ENCODE results near the gene PAPPA.

PAPPA gene

GRCh38 chr9:116182876-116183275, 29.3 kb downstream of the PAPPA start:
- DNase-seq: no peak

DNA sequence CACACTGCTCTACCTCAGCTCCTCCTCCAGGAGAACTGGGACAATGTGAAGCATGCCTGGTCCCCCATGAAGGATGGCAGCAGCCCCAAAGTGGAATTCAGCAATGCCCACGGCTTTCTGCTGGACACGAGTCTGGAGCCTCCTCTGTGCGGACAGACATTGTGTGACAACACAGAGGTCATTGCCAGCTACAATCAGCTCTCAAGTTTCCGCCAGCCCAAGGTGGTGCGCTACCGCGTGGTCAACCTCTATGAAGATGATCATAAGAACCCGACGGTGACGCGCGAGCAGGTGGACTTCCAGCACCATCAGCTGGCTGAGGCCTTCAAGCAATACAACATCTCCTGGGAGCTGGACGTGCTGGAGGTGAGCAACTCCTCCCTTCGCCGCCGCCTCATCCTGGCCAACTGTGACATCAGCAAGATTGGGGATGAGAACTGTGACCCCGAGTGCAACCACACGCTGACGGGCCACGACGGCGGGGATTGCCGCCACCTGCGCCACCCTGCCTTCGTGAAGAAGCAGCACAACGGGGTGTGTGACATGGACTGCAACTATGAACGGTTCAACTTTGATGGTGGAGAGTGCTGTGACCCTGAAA, 34.1 kb downstream of the PAPPA start:
- no peak for DNase-seq

DNA sequence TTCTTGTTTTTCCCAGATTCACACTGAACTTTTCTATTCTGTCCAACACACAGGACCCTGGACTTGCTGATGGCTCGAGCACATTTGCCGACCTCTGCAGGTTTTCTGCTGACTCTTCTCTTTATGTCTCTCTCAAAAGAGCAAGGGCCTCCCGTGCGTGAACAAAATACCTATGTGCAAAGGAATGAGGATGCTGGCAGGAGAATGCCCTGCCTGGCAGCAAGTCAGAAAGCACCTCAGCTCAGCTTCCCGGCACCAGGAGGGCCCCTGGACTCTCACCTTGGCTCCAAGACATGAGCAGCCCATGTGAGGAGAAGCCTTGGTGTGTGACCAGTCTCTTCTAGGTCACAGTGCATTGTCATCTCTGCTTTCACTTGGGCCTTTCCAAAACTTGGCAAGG, 36.1 kb downstream of the PAPPA start:
- DNase-seq: no peak

DNA sequence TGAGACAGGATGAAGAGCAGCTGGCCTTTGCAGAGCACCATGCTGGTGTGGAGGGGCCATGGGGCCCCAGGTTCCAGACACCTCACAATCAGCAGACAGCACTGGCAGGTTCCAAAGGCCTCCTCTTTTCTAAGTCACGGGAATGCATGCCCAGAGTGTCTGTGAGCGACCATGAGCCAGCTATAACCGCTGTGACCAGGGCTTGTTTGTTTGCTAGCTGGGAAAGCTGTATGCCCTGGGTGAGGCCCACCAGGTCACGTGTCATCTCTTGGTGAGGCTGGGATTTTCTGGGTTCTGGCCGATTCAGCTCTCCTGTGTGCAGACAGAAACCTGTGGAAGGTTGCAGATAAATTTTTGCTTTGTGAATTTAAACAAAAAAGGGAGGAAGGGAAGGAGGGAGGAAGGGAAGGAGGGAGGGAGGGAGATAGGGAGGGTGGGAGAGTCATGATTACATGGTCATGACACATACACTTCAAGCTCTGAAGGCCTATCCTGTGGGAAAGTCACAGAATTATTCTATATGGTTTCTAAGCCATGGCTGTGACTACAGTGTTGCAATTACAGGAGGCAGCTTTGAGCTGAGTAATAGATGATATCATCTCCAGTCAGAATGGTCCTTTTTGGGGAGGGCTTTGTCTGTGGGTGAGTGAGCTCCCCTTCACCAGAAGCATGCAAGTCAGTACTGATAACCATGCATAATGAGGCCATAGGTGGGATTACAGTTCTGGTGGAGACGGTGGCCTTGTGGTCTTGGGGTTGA, 37.2 kb downstream of the PAPPA start:
- no peak for DNase-seq

- DNase-seq: no peak
Measured at GRCh38 chr9:116191576-116192415, 38.2 kb downstream of the PAPPA start.

DNA sequence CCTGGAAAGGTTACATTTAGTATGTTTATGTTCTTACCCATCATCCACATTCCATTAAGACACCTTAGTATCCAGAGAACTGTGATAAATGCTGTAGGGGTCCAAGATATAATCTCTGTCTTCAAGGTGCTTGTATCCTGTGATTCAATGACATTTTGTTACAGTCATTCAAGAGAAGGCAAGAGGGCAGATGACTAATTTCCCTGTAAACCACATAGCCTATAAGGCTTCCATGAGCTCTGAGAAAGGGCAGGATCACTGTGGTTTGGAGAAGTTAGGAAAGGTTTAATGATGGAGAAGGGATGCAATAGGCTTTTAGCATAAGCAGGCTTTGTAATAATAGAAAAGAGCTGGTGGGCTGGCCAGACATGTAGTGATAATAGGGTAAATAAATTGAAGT, 40.0 kb downstream of the PAPPA start:
- no peak for DNase-seq

DNA sequence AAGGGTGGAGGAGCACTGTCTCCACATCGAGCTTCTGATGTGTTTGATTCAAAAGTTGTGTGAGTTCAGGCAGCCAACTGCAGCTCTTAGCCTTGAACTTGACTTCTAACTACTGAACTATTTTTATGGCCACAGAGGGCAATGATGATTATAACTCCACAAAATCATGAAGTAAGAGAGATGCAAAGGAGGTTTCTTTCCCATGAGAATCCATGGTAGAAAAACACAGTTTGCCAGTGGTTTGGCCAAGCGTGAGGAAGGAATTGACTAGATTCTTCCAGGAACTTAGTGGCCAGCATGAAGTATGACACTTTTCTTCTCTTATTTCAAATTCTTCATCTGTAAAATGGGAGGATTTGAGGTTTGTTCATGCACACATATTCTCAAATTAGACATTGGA, 43.2 kb downstream of the PAPPA start:
- DNase-seq: no peak

- no peak for DNase-seq
Measured at GRCh38 chr9:116198344-116198743, 44.8 kb downstream of the PAPPA start.

GRCh38 chr9:116202219-116202912, 48.8 kb downstream of the PAPPA start:
- DNase-seq: no peak

DNA sequence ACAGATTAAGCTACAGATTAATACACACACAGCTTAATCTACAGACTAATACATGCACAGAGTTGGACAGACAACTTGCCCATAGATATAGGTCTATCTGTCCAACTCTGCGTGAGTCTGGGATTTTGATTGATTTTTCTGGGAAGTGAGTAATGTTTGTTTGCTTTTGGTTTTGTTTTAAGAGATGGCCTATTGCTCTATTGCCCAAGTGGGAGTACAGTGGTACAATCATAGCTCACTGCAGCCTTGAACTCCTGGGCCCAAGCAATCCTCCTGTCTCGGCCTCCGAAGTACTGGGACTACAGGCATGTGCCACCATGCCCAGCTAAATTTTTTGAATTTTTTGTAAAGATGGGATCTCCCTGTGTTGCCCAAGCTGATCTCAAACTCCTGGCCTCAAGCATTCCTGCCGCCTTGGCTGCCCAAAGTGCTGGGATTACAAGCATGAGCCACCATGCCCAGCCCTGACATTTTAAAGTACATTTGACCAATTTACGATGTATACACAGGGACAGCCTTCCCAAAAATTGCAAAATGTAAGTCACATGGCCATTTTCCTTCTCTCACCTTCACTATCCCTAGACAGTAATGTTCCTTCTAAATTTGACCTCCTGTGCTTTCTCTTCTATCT, 50.8 kb downstream of the PAPPA start:
- DNase-seq: no peak

DNA sequence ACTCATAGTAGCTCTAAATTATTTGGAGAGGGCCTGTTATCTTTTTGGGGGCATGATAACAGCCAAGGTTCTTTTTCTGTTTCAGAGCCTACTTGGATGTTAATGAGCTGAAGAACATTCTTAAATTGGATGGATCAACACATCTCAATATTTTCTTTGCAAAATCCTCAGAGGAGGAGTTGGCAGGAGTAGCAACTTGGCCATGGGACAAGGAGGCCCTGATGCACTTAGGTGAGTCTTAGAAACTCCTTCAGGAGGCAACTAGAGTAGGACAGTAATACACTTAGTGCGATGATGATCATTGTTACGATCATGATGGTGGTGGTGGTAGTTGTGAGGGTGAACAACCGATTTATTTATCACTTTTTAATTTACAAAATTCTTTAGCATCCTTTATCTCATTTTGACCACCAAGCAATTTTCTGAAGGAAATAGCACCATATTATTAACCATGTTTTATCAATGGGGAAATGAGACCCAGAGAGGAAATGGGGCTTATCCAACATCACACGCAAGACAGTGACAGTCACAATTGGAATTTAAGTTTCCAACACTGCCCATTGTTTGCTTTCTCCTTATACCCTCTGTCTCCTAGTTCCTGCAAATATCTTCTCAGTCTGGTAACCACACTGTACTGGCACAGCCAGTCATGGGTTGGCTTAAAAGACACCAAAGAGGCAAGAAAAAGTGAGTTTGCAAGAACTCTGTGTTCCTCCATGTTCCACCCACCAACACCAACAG, 54.0 kb downstream of the PAPPA start:
- DNase-seq: no peak

GRCh38 chr9:116208417-116209232, 55.0 kb downstream of the PAPPA start:
- DNase-seq: no peak

DNA sequence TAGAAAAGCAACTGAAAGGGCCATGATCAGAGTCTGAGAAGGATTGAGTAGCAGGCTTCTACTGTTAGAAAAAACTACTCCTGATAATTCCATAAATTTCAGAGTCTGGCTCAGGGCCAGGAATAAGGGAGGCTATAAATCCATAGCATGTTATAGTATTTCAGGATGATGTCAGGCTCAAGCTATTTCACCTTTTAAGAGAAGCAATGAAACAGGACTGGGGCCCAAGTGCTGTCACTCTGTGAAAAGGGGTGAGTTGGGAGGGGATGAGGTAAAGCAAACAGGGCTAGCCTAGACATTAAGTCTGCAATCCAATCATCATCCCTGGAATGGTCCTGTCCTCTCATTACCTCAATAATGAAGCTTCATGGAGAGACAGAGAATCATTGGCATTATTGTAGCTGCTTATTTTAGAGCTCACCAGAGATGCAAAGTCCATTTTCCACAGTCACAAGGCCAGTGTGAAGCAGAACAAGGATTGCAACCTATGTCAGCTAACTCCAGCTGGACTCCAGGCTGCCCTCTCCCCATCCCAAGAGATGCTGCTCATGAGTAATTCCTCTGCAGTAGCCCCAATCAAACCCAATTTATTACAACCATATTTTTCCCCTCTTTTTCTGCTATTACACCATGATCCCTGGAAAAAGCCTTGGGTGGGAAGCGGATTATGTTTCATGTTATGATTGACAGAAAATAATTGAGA, 56.0 kb downstream of the PAPPA start:
- no peak for DNase-seq

DNA sequence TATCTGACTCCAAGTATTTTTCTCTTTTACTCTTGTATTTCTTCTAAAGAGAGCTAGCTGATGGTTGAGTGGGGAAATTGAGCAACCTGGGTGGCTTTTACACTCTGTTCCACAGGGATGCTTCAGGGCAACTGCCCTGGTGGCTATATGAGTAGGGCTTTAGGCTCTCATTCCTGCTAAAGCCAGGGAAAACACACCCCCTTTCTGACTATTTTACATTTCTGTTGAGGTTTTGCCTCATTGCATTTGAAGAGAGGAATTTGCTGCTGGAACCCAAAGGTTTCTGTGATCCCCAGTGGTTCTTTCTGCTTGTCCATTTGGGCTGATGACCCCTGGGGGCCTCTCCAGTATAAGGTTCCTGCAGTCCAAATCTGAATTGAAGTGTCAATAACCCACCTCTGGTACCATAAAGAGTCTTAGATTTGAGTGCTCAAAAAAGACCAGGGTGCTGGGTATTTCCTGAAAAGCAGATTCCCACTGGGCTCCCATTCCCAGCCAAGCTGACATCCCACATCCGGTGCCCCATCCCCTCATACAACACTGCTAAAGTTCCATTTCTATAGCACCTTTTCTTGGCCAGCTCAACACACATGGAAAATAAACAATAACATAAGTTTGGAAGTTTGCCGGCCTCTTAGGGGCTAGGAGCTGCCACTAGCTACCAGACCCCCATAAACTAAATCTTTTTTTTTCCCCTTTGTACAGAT, 59.5 kb downstream of the PAPPA start:
- DNase-seq: no peak

GRCh38 chr9:116213693-116214047, 60.1 kb downstream of the PAPPA start:
- no peak for DNase-seq

DNA sequence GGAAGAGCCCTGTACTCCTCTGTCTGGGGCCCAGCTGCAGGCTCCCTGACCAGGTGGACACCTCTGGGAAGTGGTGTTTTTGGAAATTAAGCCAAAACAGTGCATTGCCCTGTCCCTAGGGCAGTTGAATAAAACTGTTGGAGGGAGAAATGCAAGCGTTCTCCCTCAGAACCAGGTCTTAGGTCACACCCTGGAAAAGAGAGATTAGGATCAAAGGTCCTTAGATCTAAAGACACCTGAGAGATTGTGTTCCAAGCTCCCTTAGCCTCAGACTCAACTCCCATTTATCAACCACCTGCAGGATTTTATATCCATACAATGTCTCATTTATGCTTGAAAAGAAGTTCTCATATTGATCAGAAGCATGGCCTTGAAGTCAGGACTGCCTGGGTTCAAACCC, 64.8 kb downstream of the PAPPA start:
- DNase-seq: no peak

DNA sequence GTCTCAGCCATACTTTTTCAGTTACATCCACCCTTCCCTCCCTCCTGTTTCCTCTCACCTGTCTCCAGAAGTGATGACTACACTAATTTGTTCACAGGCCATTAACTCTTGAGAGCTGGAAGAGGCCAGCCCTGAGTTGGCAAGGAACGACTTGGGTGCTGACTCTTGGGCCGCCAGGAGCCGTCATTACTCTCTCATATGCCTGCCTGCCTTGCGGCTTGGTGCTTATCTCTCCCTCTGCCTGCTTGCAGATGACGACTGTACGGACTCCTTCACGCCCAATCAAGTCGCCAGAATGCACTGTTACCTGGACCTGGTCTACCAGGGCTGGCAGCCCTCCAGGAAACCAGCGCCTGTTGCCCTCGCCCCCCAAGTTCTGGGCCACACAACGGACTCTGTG, 66.1 kb downstream of the PAPPA start:
- DNase-seq: no peak

DNA sequence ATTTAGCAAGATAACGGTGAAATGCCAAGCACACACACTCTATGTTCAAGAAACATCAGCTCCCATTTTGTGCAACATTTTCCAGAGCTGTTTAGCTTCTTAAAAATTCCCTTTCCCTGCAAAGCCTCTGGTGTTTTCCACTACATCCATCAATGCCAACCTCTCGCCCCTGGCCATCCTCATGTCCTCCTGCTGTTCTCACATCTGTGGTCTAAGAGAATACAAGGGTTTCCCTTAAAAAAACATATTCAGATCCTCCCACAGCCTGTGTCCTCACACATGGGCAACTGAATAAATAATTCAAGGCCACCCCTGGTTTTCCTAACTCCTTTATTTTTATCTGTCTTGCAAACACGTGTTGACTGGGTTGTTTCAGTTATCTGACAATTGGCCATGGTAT, 70.3 kb downstream of the PAPPA start:
- DNase-seq: no peak

GRCh38 chr9:116230051-116230632, 76.6 kb downstream of the PAPPA start:
- DNase-seq: no peak

All from stimulated activated CD4-positive, alpha-beta T cell treated with anti-CD3 and anti-CD28 coated beads, Interleukin-4, amount 100 ng/mL, for 1 hour (primary cell).